ENCODE data around the gene CADPS2. TPM values are rescaled to one million over a fixed set of nuclear protein-coding genes. Genes with fewer than 3 reads are reported as not detected.

The CADPS2 gene
- total RNA-seq, 4 donors from 2014 or later = 2.1 to 3.7 (median 2.8) TPM

- intact Hi-C loops (cut with DNase I; ENCODE audit: low total_unique reads) (no loop called here), in situ Hi-C loops (cut with MboI; ENCODE audit: low sequenced_read_pairs in 4 of 4) (loop anchor here in 3 of 4 donors (25.0 kb wide), 2 partner anchors 334 to 459 kb away; no protein-coding TSS in a partner anchor)
- TF ChIP-seq CTCF (IDR thresholded peaks at IDR 0.05 in 4 of 5, conservative IDR thresholded peaks at IDR 0.05 in 1 of 5) = no peak
- no peak for TF ChIP-seq POLR2A (IDR thresholded peaks at IDR 0.05)
- no peaks in the 10 kb centered on the region for H3K36me3 ChIP-seq
- no peak overlapping the region for H3K4me3 ChIP-seq
- no peaks in the 10 kb centered on the region for H3K9me3 ChIP-seq
- no peaks in the 10 kb centered on the region for H3K4me1 ChIP-seq
- ATAC-seq = no peak
- H3K27ac ChIP-seq = no peak overlapping the region
- no peak for DNase-seq
- no peaks in the 10 kb centered on the region for H3K27me3 ChIP-seq
Observed at GRCh38 chr7:122546496-122546895, 339.8 kb downstream of the CADPS2 start.

- Histone ChIP-seq H3K4me1 (no peaks in the 10 kb centered on the region), H3K36me3 (no peaks in the 10 kb centered on the region), H3K27me3 (no peaks in the 10 kb centered on the region), H3K9me3 (no peaks in the 10 kb centered on the region), H3K4me3 (no peak overlapping the region), H3K27ac (no peak overlapping the region)
- intact Hi-C loops (cut with DNase I; ENCODE audit: low total_unique reads) = no loop called here
- no peak for TF ChIP-seq POLR2A (IDR thresholded peaks at IDR 0.05)
- in situ Hi-C loops (cut with MboI; ENCODE audit: low sequenced_read_pairs in 4 of 4) = loop anchor here in 3 of 4 donors (25.0 kb wide), 2 partner anchors 332 to 457 kb away; no protein-coding TSS in a partner anchor
- ATAC-seq (no peak), DNase-seq (peak in 1 of 2 donors; percentile 2)
Observed at GRCh38 chr7:122544463-122544862, 341.8 kb downstream of the CADPS2 start.

- TF ChIP-seq CTCF (IDR thresholded peaks at IDR 0.05 in 4 of 5, conservative IDR thresholded peaks at IDR 0.05 in 1 of 5) (no peak), POLR2A (IDR thresholded peaks at IDR 0.05) (no peak)
- Histone ChIP-seq H3K4me1 (no peaks in the 10 kb centered on the region), H3K27ac (no peak overlapping the region), H3K27me3 (no peaks in the 10 kb centered on the region), H3K36me3 (no peaks in the 10 kb centered on the region), H3K9me3 (no peaks in the 10 kb centered on the region), H3K4me3 (no peak overlapping the region)
- ATAC-seq = no peak
- intact Hi-C loops (cut with DNase I; ENCODE audit: low total_unique reads) = no loop called here
- DNase-seq = no peak
- in situ Hi-C loops (cut with MboI; ENCODE audit: low sequenced_read_pairs in 4 of 4) = loop anchor here in 3 of 4 donors (25.0 kb wide), 2 partner anchors 332 to 457 kb away; no protein-coding TSS in a partner anchor
Observed at GRCh38 chr7:122543891-122544290, 342.4 kb downstream of the CADPS2 start.

GRCh38 chr7:122543166-122543565 lies 343.1 kb downstream of the CADPS2 start:
- DNase-seq (no peak), ATAC-seq (no peak)
- in situ Hi-C loops (cut with MboI; ENCODE audit: low sequenced_read_pairs in 4 of 4) (loop anchor here in 3 of 4 donors (25.0 kb wide), 2 partner anchors 331 to 456 kb away; no protein-coding TSS in a partner anchor), intact Hi-C loops (cut with DNase I; ENCODE audit: low total_unique reads) (no loop called here)
- Histone ChIP-seq H3K27ac (no peak overlapping the region), H3K36me3 (no peaks in the 10 kb centered on the region), H3K4me1 (no peaks in the 10 kb centered on the region), H3K4me3 (no peak overlapping the region), H3K27me3 (no peaks in the 10 kb centered on the region), H3K9me3 (no peaks in the 10 kb centered on the region)
- TF ChIP-seq CTCF (IDR thresholded peaks at IDR 0.05 in 4 of 5, conservative IDR thresholded peaks at IDR 0.05 in 1 of 5) (no peak), POLR2A (IDR thresholded peaks at IDR 0.05) (no peak)

GRCh38 chr7:122535086-122535485 lies 351.2 kb downstream of the CADPS2 start:
- no peaks in the 10 kb centered on the region for H3K9me3 ChIP-seq
- TF ChIP-seq CTCF (IDR thresholded peaks at IDR 0.05 in 4 of 5, conservative IDR thresholded peaks at IDR 0.05 in 1 of 5) (no peak), POLR2A (IDR thresholded peaks at IDR 0.05) (no peak)
- DNase-seq (no peak), ATAC-seq (no peak)
- intact Hi-C loops (cut with DNase I; ENCODE audit: low total_unique reads) (no loop called here), in situ Hi-C loops (cut with MboI; ENCODE audit: low sequenced_read_pairs in 4 of 4) (loop anchor here (10.0 to 25.0 kb wide), 3 partner anchors 320 to 448 kb away; no protein-coding TSS in a partner anchor)
- no peaks in the 10 kb centered on the region for H3K27me3 ChIP-seq
- H3K4me1 ChIP-seq = no peaks in the 10 kb centered on the region
- no peak overlapping the region for H3K4me3 ChIP-seq
- H3K27ac ChIP-seq = no peak overlapping the region
- no peaks in the 10 kb centered on the region for H3K36me3 ChIP-seq
